Mesodermal cell (in vitro differentiated cells): ENCODE results near the gene THAP8.
"Not testable (repeated sequence)": the region's sequence is repeated elsewhere in the genome, so short reads cannot be mapped to it uniquely, and the experiment has no call there.

Experiments used
- H3K27ac ChIP-seq: 2 replicates; pipeline ENCODE4 v1.7.0; 2013; ENCODE audit warnings: mild to moderate bottlenecking, low read depth, low read length, moderate library complexity; ENCODE audit not compliant: severe bottlenecking
- H3K36me3 ChIP-seq: 2 replicates; pipeline ENCODE4 v1.7.1; 2013; ENCODE audit warnings: mild to moderate bottlenecking, low read length, moderate library complexity; ENCODE audit not compliant: control insufficient read depth, insufficient read depth
- H3K4me1 ChIP-seq: one replicate; pipeline ENCODE4 v1.7.1; 2013; ENCODE audit warnings: mild to moderate bottlenecking, low read length; ENCODE audit not compliant: insufficient read depth, control insufficient read depth, poor library complexity, severe bottlenecking
- H3K4me3 ChIP-seq: 2 replicates; pipeline ENCODE4 v1.7.0; 2013; ENCODE audit warnings: low read length, control low read depth, mild to moderate bottlenecking; ENCODE audit not compliant: insufficient read depth, poor library complexity, severe bottlenecking; ENCODE audit errors: extremely low read depth
- H3K9me3 ChIP-seq: 2 replicates; pipeline ENCODE4 v1.7.1; 2013; ENCODE audit warnings: mild to moderate bottlenecking, low read length, moderate library complexity; ENCODE audit not compliant: control insufficient read depth
- WGBS, 2 experiments: methylation state at CpG; one replicate each; pipeline ENCODE4 v1.1.5; 2013; ENCODE audit warnings: missing lambda C conversion rate in 2 of 2; ENCODE audit not compliant: insufficient coverage in 2 of 2; 5-methylcytosine and 5-hydroxymethylcytosine counted together

THAP8 gene

GRCh38 chr19:36049080-36049698 lies 4.9 kb downstream of the THAP8 start:
- H3K4me1 ChIP-seq, result no peaks in the 10 kb centered on the region
- no peak overlapping the region for H3K27ac ChIP-seq
- WGBS, 2 experiments, result 96 to 100% methylated on average over 1 to 3 of the region's 4 CpGs

DNA sequence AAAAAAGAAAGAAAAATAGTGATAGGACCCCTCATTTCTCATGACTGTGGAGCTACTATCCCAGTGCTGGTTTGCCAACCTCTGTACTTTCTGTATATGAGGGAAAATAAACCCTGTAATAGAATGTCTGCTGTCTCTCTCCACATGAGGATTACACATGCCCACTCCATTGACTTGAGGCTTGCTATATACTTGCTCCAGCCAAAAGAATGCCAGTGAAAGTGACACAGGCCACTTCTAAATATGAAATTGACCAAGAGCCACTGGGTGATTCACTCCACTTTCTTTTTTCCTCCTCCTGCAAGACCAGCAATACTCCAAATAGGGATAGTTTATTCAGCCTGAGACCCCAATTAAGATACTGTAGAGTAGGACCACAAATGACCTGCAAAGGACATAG lies 6.2 kb downstream of the THAP8 start:
- Histone ChIP-seq H3K4me3 (no peak overlapping the region), H3K36me3 (no peaks in the 10 kb centered on the region), H3K4me1 (no peaks in the 10 kb centered on the region), H3K9me3 (no peaks in the 10 kb centered on the region), H3K27ac (no peak overlapping the region)

More at GRCh38 chr19:36049080-36049698, 4.9 kb downstream of the THAP8 start:
- H3K4me3 ChIP-seq, result no peak overlapping the region
- no peaks in the 10 kb centered on the region for H3K36me3 ChIP-seq
- H3K9me3 ChIP-seq, result no peaks in the 10 kb centered on the region

DNA sequence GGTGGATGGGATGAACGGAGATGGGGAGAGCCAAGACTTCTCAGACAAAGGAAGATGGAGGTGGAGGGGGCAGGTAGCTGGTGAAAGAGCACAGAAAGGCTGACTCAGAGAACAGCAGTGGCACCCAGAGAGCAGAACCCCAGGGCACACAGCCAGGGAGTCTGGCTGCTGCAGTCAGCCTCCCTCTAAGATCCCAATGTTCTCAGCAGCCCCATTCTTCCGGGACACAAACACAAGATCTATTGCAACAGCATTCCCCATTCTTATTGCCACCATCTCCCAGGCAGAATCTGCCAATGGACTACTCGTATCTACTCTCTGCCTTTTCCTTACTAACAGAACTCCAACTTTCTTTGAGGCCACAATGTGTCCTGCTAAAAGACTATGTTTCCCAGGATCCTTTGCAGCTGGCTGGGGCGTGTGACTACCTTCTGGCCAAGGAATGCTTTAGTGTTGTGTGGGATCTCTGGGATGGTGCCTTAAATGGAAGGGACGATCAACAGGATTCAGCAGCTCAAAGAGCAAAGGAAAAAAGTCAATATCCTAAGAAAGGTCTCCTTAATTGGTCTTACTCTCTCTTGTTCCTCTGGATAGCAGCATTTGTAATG lies 7.5 kb downstream of the THAP8 start:
- Histone ChIP-seq H3K4me1 (peaks cover 6% of the 10 kb centered on the region), H3K4me3 (no peak overlapping the region), H3K9me3 (no peaks in the 10 kb centered on the region), H3K36me3 (no peaks in the 10 kb centered on the region), H3K27ac (no peak overlapping the region)
- 90 to 93% methylated on average over 4 to 5 of the region's 5 CpGs for WGBS, 2 experiments

GRCh38 chr19:36043952-36044351 lies 10.1 kb downstream of the THAP8 start:
- Histone ChIP-seq H3K36me3 (peaks cover 4% of the 10 kb centered on the region), H3K9me3 (no peaks in the 10 kb centered on the region), H3K27ac (no peak overlapping the region), H3K4me3 (no peak overlapping the region), H3K4me1 (peaks cover 12% of the 10 kb centered on the region)
- 100% methylated on average over 2 of the region's 2 CpGs; no CpG with 5 or more reads in 1 of the 2 experiments for WGBS, 2 experiments

DNA sequence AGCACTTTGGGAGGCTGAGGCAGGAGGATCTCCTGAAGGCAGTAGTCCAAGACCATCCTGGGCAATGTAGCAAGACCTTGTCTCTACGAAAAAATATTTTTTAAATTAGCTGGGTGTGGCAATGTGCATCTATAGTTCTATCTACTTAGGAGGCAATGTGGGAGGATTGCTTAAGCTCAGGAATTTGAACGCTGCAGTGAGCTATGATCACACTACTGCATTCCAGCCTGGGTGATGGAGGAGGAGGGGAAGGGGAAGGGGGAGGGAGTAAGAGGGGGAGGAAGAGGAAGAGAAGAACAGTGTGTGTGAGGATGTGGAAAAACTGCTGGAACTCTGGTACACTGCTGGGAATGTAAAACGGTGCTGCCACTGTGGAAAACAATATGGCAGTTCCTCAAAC lies 12.3 kb downstream of the THAP8 start:
- no peak overlapping the region for H3K4me3 ChIP-seq
- H3K27ac ChIP-seq, result peak overlapping the region; percentile 78
- 9 to 80% methylated on average over 1 of the region's 3 CpGs for WGBS, 2 experiments

GRCh38 chr19:36041092-36041491 lies 13.0 kb downstream of the THAP8 start:
- H3K9me3 ChIP-seq, H3K4me3 ChIP-seq, H3K36me3 ChIP-seq: not testable (repeated sequence)
- Histone ChIP-seq H3K4me1 (peaks cover 12% of the 10 kb centered on the region), H3K27ac (peak overlapping the region; percentile 78)
- WGBS, 2 experiments, result 91 to 93% methylated on average over 2 to 4 of the region's 6 CpGs

More for the DNA sequence above, 12.3 kb downstream of the THAP8 start:
- H3K9me3 ChIP-seq, result no peaks in the 10 kb centered on the region
- H3K36me3 ChIP-seq, result peaks cover 4% of the 10 kb centered on the region
- H3K4me1 ChIP-seq, result peaks cover 12% of the 10 kb centered on the region

GRCh38 chr19:36040495-36040894 lies 13.6 kb downstream of the THAP8 start:
- Histone ChIP-seq H3K9me3 (no peaks in the 10 kb centered on the region), H3K4me3 (no peak overlapping the region), H3K4me1 (peaks cover 12% of the 10 kb centered on the region), H3K36me3 (peaks cover 4% of the 10 kb centered on the region), H3K27ac (no peak overlapping the region)
- 86 to 100% methylated on average over 2 of the region's 6 CpGs for WGBS, 2 experiments

DNA sequence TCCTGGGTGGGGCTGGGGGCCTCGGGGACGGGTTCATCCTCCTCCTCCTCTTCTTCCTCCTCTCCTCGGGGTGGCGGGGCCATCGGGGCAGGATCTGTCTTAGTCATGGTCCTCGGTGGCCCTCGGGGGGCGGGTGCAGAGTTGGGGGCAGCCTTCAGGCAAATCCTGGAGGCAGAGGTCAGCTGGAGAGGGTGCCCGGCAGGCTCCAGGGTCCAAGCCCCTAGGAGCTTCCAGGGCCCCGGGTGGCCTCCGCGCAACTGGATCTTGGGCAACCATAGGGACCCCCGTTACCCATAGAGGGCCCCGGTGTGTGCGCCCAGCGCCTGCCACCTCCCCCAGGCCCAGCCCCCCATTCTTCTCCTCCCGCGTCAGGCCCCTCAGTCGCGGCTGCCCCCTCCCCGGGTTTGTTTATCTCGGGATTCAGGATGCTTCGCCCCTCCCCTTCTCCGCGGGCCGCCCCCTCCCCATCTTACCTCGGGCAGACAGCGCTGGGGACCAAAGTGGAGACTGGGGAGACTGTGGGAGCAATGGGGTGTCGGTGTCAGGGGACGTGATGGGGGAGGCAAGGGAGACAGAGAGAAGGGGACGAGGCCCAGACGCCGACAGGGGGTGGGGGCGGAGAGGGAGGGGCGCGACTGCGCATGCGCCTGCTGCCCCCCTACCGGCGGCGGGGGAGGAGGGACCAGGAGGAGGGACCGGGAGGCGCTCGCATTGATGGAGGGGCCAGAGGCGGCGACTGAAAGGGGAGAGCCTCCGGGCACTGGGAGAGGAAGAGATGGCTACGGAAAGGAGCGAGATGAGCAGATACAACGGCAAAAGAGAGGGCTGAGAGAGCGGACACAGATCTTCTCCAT lies 21.6 kb downstream of the THAP8 start, which contains the start of gene CLIP3:
TSS of gene CLIP3 (minus strand) at position 623 of the 854 bp plus-strand sequence. CDS start at position 107, 516 bp downstream.
- Histone ChIP-seq H3K4me3 (peak within 1 kb of the TSS; percentile 90), H3K27ac (no peak within 1 kb of the TSS), H3K36me3 (peaks cover 17% of the 10 kb centered on the region), H3K9me3 (no peaks in the 10 kb centered on the region), H3K4me1 (peaks cover 4% of the 10 kb centered on the region)
- WGBS, 2 experiments, result 4 to 5% methylated on average over 10 to 31 of the region's 51 CpGs

DNA sequence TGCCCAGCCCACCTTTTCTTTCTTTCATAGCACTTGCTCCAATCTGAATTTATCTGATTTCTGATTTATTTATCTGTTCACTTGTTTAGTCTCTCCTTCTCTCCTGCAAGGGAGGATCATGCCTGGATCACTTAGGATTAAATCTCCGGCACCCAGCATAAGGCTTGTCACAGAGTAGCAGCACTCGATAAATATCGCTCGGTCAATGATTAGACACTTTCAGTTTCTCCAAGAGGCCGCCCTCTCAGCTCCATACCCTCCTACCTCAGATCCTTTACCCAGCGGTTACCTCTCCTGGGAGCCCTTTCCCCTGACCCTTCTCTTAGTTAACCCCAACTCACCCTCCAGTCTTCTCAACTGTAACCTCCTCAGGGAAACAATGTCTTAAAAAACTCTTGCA lies 22.8 kb downstream of the THAP8 start:
- no peaks in the 10 kb centered on the region for H3K9me3 ChIP-seq
- 95 to 99% methylated on average over 6 of the region's 6 CpGs for WGBS, 2 experiments
- H3K4me1 ChIP-seq, result peaks cover 4% of the 10 kb centered on the region
- H3K4me3 ChIP-seq, result no peak overlapping the region
- H3K27ac ChIP-seq, result no peak overlapping the region
- peaks cover 28% of the 10 kb centered on the region for H3K36me3 ChIP-seq

DNA sequence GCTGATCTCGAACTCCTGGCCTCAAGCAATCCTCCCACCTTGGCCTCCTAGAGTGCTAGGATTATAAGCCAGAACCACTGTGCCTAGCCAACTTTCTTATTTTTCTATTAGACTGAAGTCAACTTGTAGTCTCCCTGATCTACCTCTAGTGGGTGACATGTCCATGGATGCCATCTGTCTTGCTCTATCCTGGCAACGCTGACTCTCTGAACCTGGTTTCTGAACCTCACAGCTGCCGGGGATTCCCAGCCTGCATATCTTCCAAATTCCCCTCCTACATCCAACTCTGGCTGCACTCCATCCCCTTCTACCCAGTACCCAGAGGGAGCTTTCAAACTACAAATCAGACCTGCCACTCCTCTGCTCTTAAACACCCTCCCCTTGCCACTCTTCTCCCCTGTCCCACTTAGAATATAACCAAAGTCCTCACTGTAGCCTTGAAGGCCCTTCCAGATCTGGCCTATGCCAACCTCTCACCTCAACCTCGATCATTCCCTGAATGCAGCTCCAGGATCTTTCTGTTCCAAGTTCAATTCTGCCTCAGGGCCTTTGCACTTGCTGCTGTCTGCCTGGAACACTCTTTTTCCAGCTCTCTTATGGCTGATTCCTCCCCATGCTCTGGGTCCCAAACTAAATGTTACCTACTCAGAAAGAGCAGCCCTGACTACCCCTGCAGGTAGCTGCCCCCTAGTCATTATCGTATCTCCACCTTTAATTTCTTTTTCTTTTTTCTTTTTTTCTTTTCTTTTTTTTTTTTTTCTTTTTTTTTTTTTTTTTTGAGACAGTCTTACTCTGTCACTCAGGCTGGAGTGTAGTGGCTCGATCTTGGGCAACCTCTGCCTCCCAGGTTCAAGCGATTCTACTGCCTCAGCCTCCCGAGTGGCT lies 23.6 kb downstream of the THAP8 start:
- H3K27ac ChIP-seq, result no peak overlapping the region
- peaks cover 4% of the 10 kb centered on the region for H3K4me1 ChIP-seq
- no peaks in the 10 kb centered on the region for H3K9me3 ChIP-seq
- H3K4me3 ChIP-seq, result no peak overlapping the region
- 91 to 92% methylated on average over 4 to 5 of the region's 8 CpGs for WGBS, 2 experiments
- H3K36me3 ChIP-seq, result peaks cover 28% of the 10 kb centered on the region
